HG03066 (cell line): ENCODE measurements around the gene POLDIP3.

Experiments used
- ATAC-seq: cut with Tn5 transposase; IDR thresholded peaks from one replicate; pipeline ENCODE4 v1.9.1; 2021; ENCODE audit warnings: low read depth; ENCODE audit not compliant: unreplicated experiment

Gene POLDIP3, protein sequence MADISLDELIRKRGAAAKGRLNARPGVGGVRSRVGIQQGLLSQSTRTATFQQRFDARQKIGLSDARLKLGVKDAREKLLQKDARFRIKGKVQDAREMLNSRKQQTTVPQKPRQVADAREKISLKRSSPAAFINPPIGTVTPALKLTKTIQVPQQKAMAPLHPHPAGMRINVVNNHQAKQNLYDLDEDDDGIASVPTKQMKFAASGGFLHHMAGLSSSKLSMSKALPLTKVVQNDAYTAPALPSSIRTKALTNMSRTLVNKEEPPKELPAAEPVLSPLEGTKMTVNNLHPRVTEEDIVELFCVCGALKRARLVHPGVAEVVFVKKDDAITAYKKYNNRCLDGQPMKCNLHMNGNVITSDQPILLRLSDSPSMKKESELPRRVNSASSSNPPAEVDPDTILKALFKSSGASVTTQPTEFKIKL

DNA sequence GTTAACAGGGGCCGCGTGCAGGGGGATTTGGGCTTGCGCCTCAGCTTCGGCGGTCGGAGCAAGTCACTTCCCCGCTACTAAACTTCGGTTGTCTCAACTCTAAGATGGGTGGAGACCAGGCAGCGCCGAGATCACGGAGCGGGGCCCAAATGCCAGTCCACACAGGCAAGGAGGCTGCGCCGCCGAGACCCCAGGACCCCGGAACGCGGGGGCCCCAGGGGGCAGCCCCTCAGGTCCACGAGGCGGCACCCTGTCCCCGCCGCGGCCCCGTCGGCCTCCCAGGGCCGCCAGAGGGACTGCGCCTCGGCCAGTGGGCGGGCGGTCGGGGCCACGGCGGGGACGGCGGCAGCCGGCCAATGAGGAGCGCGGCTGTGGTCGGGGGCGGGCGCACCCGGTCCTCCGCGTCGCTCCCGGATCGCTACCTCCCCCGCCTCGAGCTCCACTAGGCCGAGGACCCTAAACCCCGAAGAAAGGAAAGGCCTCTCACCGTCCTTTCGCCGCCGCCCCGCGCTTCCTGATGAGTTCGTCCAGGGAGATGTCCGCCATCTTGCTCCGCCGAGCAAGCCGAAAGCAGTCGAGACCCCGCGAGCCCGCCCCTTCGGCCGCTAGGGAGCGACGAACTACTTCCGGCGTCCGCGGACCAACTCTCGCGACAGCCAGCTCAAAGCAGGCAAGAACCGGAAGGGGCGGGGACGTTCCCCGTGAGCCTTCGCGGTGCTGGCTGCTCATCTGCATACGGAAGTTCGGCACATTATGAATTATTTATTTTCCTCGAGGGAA lies at the start of gene POLDIP3:
POLDIP3 (minus strand) TSS at position 572 of the 780 bp plus-strand sequence; CDS start at position 546, 26 bp downstream.
- peak; percentile 63 for ATAC-seq

DNA sequence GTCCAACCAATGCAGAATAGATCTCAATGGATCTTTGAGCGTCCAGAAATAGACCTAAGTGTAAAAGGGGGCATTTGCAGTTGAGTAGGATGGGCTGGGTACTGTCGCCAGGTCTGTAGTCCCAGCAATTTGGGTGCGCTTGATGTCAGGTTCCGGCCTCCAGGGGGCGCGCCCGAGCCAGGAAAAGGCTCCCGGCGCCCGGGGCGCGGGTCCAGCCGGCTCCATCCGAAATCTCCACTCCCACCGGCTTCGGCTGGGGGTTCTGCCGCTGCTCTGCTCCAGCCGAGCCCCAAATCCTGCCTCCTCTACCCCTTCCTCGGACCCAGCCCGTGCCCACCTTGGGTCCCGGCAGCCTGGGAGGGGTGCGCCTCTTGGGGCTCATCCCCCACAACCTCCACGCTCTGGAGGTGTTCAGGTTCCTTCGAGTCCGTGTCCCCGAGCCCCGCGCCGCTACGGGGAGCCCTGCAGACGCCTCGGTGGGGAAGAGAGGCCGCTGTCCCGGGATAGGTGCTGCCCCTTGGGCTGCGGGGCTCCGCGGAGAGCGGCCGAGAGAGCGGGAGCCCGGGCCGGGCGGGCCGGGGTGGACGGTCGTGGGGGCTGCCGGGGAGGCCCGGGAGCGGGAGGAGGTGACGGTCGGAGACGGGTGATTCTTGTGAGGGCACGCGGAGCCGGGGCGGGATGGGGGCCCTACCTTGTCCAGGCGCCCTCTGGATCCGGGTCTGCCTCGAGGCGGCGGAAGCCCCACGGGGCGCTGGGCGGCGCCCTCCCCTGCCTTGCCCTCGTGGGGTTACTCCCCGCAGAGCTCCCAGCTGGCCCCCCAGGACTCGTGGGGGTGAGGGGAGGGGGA lies 47.5 kb upstream of the POLDIP3 start:
- ATAC-seq = no peak

DNA sequence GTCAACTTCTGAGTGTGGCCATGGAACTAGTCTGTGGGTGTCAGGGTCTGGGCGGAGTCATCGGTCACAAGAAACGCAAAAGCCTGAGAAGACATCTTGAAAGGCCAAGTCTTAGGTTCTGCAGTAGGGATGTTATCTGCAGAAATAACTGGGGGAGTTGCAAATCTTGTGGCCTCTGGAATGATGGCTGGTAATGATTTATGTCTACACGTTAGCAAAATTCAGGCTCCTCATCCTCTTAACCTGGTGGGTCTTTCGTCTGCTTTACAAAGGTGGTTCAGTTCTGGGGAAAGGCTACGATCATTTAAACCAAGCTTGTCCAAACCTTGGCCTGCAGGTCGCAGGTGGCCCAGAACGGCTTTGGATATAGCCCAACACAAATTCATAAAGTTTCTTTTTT lies 41.9 kb upstream of the POLDIP3 start:
- no peak for ATAC-seq

DNA sequence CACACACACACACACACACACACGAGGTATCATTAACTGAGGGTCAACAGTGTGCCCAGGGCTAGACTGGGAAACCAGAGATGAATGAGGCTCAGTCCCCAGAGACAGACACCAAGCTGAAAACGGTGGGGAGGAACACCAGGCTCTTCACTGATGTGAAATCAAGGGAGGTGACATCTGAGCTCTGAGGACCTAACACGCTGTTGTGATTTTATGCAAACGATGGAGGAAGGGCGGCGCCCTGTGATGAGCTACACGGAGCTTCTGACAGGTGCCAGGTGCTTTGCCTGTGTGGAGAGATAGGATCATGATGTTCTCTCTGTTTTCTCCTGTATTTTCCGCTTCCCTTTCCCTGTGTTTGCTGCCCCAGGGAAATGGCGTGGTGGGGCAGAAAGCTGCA lies 41.0 kb upstream of the POLDIP3 start:
- no peak for ATAC-seq

DNA sequence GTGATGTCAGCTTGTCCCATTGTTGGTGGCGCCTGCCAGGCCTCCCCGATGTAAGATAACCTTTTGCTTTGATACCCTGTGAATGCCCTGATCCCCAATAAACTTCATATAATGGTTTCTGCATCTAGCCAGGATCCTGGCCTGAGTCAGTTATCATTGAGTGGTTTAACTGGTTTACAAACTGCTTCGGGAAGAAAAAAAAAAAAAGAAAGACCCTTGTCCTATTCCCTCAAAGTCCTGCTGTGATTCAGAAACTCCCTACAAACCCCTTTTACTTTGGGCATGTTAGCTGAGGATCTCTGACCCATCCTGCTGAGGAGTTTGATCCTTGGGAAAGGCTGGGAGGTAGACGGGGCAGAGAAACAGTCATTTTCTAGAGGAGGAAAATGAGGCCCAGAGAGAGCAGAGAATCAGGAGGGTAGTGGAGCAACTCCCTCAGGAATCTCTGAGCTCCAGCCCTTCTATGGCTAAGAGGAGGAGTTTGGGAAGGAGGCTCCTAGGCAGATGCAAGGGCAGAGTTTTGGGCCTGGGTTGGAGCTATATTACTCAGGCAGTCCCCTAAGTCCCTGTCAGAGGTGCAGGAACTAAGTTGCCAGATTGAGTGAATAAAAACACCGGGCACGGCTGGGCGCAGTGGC lies 39.9 kb upstream of the POLDIP3 start:
- ATAC-seq = no peak

DNA sequence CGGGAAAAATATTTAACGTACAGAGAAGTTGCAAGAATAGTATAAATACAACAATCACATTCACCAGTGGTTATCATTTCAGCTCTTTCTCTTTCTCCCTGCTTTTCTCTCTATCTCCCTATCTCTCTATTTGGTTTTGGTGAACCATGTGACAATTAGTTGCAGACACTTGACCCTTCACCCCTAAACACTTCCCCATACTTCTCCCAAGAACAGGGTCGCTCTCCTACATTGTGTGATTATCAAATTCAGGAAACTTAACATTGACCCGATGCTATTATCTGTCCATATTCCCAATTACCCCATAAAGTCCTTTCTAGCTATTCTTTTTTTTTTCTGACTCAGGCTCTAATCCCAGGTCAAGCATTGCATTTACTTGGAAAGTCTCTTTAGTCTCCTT lies 39.3 kb upstream of the POLDIP3 start:
- no peak for ATAC-seq

DNA sequence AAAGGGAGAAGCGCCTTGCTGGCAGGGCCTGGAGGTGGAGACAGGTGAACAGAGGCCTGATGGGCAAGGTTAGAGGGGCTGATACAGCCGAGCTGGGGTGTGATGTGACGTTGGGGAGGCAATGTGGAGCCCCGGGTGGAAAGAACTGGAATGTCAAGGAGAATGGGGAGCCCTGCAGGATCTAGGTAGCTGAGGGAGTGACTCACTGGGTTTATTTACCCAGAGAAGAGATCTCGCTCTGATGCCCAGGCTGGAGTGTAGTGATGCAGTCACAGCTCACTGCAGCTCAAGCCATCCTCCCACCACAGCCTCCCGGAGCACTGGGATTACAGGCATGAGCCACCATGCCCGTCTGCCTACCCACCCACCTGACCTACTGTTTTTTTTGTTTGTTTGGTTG lies 36.5 kb upstream of the POLDIP3 start:
- ATAC-seq = no peak

DNA sequence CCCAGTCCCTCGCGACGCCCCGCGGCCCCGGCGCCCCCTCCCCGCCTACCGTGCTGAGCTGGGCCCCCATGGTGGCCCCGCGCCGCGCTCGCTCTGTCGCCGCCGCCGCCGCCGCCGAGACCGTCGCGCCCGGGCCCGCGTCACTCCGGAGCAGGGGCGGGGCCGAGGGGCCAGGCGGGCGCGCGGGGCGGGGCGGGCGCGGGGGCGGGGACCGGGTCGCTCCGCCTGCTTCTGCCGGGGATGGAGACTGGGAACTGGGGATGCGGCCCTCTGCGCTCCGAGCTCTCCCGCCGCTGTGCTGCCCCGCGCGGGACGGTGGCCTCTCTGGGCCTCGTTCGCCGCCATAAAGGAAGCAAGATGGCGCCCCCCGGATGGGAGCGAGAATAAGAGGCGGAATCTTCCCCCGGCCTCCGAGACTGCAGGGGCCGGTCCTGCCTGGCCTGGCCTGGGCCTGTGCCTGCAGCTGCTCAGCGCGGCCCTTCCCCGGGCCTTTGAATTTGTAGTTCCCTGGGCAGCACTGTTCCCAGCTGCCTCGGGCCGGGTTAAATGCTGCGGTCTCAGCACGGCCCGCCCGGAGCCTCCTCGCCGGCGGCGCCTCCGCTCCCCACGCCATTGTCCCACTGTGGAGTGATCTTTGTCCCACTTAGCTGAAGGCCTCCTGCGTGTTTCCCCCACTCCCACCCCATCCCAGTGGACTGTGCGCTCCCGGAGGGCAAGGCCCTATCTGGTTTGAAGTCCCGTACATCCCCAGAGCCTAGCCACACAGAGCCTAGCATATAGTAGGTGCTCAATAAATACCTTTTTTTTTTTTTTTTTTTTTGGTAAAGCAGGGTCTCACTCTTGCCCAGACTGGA lies 34.8 kb upstream of the POLDIP3 start, which contains the start of gene CYB5R3:
CYB5R3 (minus strand) TSS at position 147 of the 854 bp plus-strand sequence; CDS start at position 70, 77 bp downstream.
- ATAC-seq = peak; percentile 57

DNA sequence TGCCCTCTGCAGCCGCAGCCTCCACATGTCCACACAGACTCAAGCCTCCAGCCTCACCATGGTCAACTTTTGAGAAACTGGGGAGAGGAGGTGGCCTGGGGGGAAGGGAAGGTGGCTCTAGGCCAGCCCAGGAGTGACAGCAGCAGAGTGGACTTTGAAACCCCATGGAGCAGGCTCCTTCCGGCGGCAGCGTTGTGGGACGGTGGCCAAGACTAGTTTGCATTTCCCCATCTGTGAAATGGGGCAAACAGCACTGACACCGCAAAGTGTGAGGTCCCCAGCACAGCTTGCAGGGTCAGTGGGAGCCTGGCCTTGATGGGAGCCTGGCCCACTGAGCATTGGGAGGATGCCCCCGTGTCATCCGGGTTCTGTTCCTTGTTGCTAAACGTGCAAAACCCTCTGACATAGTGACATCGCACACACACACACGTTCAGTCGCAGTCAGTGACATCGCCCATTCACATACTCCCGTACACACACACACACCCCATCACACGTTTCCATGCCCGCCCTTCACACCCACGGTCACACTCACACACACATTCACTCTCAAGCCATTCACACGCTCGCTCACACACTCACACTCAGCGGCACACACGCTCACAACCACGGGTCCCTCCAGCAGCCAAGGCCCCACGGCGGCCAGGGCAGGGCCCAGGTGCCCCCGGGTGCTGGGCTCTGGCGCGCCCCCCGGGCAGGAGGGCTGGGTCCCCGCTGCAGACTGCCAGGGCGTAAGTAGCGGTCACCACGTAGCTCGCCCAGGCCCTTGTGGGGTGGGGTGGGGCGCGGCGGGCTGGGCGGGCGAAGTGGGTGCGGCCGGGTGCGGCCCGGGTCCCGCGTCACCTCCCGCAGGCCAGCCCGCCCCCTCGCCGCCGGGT lies 33.9 kb upstream of the POLDIP3 start:
- ATAC-seq = peak; percentile 44

DNA sequence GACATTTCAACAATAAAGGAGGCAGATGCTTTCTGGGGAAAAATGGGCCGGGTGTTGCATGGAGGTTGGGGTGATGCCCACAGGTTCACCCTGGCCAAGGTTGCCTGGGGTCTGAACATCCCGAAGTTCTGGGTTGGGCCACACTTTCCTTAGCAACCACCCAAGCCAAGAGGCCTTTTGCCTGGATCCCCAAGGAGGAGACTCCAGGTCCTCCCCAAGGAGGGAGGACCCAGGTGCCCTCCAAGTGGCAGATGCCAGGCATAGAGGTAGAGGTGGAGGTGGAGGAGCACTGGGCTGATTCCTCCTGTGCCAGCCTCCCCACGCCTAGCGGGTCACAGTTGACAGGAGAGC lies 33.3 kb upstream of the POLDIP3 start:
- ATAC-seq = no peak

DNA sequence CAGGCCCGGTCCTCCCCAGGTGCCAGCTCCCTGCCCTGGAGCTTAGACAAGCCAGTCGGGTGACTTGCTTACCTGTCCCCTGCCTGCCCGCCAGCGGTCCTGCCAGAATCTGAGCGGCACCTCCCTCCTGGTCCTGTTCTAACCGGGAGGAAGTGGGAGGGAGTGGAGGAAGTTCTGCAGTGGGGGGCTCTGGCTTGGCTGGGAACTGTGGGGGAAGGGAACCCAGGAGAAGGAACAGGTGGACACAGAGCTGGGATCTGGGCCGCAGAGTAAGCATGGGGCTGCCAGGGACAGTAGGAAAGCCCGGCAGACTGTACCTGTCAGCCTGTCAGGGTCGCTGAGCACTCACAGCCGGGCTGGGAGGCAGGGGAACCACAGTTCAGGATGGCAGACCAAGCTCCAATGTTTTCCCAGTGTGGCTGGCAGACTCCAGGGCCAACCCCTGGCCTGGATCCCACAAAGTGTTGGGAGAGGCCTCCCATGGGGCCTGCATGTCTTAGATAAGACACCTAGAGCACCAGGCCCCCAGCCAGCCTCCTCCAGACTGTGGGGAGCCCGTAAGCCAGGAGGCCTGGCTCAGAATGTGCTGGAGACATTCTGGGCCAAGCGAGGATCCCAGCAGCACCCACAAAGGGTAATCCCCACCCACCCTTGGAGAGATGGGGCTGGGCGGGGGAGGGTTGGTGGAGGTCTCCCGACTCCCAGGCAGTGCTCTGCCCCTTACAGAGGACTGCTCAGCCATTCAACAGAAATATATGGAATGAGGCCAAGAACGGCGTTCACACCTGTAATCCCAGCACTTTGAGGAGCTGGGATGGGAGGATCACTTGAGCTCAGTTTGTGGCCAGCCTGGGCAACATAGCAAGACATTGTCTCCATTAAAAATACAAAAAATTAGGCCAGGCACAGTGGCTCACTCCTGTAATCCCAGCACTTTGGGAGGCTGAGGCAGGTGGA lies 32.2 kb upstream of the POLDIP3 start:
- ATAC-seq = no peak

DNA sequence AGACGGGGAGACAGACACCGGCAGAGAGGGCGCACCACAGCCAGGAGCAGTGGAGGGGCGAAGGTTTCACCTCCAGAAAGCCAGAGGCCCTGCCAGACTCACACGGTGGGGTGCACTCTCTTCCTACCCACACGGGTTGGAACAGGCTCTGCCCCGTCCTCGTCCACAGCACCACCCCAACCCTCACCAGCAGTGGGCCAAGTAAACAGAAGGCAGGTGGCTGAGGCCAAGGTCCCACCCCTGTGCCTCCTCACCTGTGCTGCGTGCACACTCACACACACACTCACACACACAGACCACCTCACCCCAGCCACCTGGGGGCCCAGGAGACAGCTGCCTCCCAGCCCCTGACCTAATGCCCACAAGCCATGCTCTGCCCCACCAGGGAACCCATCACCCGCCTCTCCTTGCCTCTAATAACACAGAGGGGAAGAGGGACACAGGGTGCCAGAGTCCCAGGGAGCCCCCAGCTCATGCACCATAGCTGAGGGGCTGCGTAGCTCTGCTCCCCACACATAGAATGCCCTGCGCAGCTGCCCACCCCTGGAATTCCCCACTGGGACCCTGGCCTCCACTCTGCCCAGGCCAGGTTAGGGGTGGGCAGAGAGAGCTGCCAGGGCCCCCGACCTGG lies 31.4 kb upstream of the POLDIP3 start:
- ATAC-seq = no peak

DNA sequence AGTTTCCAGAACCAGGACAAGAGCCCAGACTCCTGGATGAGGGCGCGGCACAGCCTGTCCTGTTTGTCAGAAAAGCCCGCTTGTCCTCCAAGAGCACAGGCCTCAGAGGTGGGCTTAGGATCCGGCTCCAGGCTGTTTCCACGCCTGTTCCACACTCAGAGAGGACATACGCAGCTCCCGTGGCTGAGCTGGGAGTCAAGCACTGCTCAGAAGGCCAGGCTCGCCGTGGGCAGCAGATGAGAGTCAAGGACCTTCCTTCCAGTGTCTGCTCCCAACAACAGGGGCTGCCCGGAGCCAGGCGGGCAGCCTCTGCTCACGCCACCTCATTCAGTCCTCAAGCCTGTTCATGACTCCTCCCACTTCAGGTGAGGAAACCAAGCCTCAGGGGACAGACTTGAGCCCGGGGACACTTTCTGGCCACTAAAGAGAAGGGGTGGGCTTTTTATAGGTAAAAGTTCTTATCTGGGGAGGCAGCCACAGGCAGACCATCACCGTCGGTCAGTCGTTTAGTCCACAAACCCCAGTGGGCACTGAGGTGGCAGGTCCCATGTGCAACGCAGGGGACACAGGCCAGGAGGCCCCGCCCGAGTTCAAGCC lies 30.8 kb upstream of the POLDIP3 start:
- ATAC-seq = no peak

DNA sequence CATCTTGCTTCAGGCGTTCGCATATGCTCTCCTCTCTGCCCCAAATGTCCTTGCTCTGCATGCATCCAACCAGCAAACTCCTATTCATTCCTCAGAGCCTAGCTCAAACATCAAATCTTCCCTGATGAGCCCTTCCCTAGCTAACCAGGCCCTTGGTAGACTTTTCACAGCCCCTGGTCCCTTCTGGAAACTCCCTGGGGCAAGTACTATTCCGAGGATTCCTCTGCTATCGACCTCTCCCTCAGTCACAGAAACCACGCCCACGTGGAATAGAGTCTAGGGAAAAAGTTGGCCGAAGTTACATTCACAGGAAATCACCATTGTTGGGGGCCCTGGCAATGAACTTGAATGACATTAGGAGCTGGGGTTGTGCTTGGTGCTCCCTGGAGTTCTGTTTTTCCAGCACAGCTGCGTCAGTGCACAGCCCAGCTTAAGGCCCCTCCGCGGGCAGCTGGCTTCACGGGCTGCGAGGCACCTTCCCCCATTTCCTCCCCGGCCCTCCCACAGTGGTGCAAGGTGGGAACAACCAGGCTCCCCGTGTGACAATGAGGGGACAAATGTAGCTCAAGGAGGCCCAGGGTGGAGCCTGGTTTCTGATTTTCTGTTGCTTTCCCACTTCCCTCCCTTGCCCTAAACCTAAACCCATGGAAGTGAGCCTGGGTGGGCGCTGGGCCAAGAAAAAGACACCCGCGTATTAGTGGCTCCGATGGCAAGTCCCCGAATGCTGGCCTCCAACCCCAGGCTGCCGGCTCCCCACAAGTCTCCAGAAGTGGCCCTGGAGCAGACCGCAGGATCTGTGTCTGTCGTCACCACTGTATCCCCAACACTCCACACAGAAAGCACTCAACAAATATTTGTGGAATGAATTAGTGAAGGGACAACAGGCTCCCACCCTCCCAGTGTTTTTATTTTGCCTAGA lies 30.0 kb upstream of the POLDIP3 start:
- no peak for ATAC-seq

DNA sequence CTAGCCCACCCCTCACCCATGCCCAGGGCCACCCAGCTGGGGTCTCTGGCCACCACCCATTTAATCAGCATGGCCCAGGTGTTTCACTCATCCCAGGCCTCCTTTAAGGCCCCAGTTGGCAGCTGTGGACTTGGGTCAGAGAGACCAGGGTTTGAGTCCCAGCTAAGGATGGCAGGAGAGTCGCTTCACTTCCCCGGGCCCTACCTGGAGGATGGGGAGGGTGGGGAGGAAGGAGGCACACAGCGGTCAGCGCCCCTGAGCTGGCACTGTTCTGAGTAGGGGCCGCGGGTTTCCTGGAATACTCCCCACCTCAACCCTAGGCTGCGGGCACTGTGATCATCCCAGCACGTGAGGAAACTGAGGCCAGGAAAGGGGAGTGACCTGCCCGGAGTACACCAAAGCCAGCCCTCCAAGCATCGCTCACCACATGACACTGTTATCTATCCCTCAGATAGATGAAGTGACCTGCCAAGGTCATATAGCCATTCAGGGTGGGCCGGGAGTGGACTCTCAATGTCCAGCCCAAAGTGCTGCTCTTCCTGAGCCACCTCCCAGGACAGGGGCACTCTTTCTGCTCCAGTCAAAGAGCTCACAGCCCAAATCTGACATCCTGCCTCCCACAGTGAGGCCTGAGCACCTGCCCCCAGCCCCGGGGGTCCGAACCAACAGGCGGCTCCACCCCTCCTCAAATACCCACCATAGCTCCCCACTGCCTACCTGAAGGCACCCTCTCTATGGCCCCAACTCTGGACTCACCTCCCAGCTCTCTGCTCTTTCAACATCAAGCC lies 29.1 kb upstream of the POLDIP3 start:
- ATAC-seq = no peak
